K562 (cell line): ENCODE measurements around the gene FAM171A1. TPM values are rescaled to one million over a fixed set of nuclear protein-coding genes. Genes with fewer than 3 reads are reported as not detected.

Source experiments
- ATAC-seq: fragments of 200-7000 bp; cut with Tn5 transposase; 3 replicates; pipeline ENCODE4 v1.9.1; 2020; ENCODE audit warnings: moderate library complexity
- BruUV-seq: library from RNA; stranded (reverse); fragments of 400-500 nt; replicated peaks from 2 replicates; lab custom pipeline; 2021; lab: Mats Ljungman, UMichigan
- CTCF ChIA-PET: fragments of 300-600 bp; formaldehyde crosslinking; extraction: SDS; loops from one replicate; lab custom pipeline; 2021; ENCODE audit warnings: low intra/inter-chr PET ratio; lab: Yijun Ruan, JAX
- POLR2A ChIA-PET: fragments of 300-600, 350-650 bp; sonication (Branson Sonifier 250); formaldehyde crosslinking; extraction: SDS; loops from one replicate; lab custom pipeline; 2021; ENCODE audit warnings: antibody characterized with exemption, inconsistent platforms; lab: Yijun Ruan, JAX
- DNase-seq, 4 experiments: peaks; one replicate each; pipeline versions ENCODE4 v3.0.0 to v3.0.0-alpha.2; 2011 to 2018; ENCODE audit warnings: low spot score in 3 of 4, mixed read lengths in 3 of 4; ENCODE audit errors: extremely low read depth in 1 of 4
- FAIRE-seq: peaks from 2 replicates; lab custom pipeline; 2011; peaks lifted over from hg19 to GRCh38; lab: Jason Lieb, UNC
- H2AFZ ChIP-seq: 2 replicates; pipeline ENCODE4 v1.6.0; 2011; ENCODE audit warnings: low read depth, low read length, control low read depth, inconsistent platforms
- H3K27ac ChIP-seq: fragments of 200-600 bp; 3 replicates; pipeline ENCODE4 v1.8.0; 2011; ENCODE audit warnings: low read depth, mild to moderate bottlenecking, control low read depth, inconsistent platforms, low read length, moderate library complexity, mixed read lengths; ENCODE audit errors: extremely low read depth
- H3K27me3 ChIP-seq, 2 experiments: fragments of 300-600 bp in 1 of 2; 2 replicates in 1 of 2; 3 replicates in 1 of 2; pipeline versions ENCODE4 v1.6.0 to v1.8.0; 2011; ENCODE audit warnings: inconsistent platforms in 2 of 2, low read length in 2 of 2, mild to moderate bottlenecking in 1 of 2, mixed read lengths in 1 of 2, moderate library complexity in 1 of 2; ENCODE audit not compliant: control insufficient read depth in 2 of 2, insufficient read depth in 2 of 2
- H3K36me3 ChIP-seq: fragments of 300-600 bp; 3 replicates; pipeline ENCODE4 v1.8.0; 2011; ENCODE audit warnings: mild to moderate bottlenecking, low read length, inconsistent platforms; ENCODE audit not compliant: control insufficient read depth, insufficient read depth
- H3K4me1 ChIP-seq, 2 experiments: fragments of 200-600 bp in 1 of 2; replicated peaks in 1 of 2; 2 replicates in 1 of 2; 3 replicates in 1 of 2; pipeline versions ENCODE4 v1.5.1 to v1.8.0; 2011; ENCODE audit warnings: inconsistent platforms in 2 of 2, low read length in 2 of 2, mild to moderate bottlenecking in 1 of 2, mixed read lengths in 1 of 2, moderate library complexity in 1 of 2; ENCODE audit not compliant: control insufficient read depth in 2 of 2, insufficient read depth in 2 of 2
- H3K4me2 ChIP-seq: 2 replicates; pipeline ENCODE4 v1.6.1; 2011; ENCODE audit warnings: low read length, control low read depth, inconsistent platforms, mixed read lengths; ENCODE audit not compliant: insufficient read depth
- H3K4me3 ChIP-seq: fragments of 200-600 bp; sonication (generic), shearing (Covaris generic); 2 replicates; pipeline ENCODE4 v1.5.1; 2016; ENCODE audit warnings: control low read depth, inconsistent platforms
- H3K79me2 ChIP-seq: fragments of 200-600 bp; 3 replicates; pipeline ENCODE4 v1.8.0; 2011; ENCODE audit warnings: low read length, inconsistent platforms; ENCODE audit not compliant: control insufficient read depth, insufficient read depth
- H3K9ac ChIP-seq, 2 experiments: 2 replicates each; pipeline versions ENCODE4 v1.6.0 to v1.6.1; 2011; ENCODE audit warnings: low read depth in 2 of 2, low read length in 2 of 2, control low read depth in 1 of 2, inconsistent platforms in 1 of 2, mild to moderate bottlenecking in 1 of 2, mixed read lengths in 1 of 2; ENCODE audit not compliant: insufficient read depth in 1 of 2
- H3K9me1 ChIP-seq: one replicate; pipeline ENCODE4 v1.6.0; 2011; ENCODE audit warnings: inconsistent platforms, mild to moderate bottlenecking, low read length, moderate library complexity; ENCODE audit not compliant: control insufficient read depth, insufficient read depth
- H3K9me3 ChIP-seq: replicated peaks from 2 replicates; pipeline ENCODE4 v1.5.1; 2011; ENCODE audit warnings: low read depth, low read length, inconsistent platforms; ENCODE audit not compliant: control insufficient read depth, insufficient read depth
- H4K20me1 ChIP-seq: replicated peaks from 2 replicates; pipeline ENCODE4 v1.6.1; 2011; ENCODE audit warnings: low read length, inconsistent platforms, mixed read lengths; ENCODE audit not compliant: control insufficient read depth, insufficient read depth
- CCAR2 ChIP-seq: fragments of 200-400 bp; formaldehyde crosslinking; IDR thresholded peaks from 2 replicates; pipeline ENCODE4 v1.6.1; 2017; ENCODE audit warnings: mild to moderate bottlenecking, low read depth, low read length
- ETS1 ChIP-seq: conservative IDR thresholded peaks from 2 replicates; pipeline ENCODE4 v1.6.1; 2011; ENCODE audit warnings: low read depth, mild to moderate bottlenecking, low read length; ENCODE audit not compliant: control insufficient read depth
- FIP1L1 ChIP-seq: fragments of 200-400 bp; formaldehyde crosslinking; IDR thresholded peaks from 2 replicates; pipeline ENCODE4 v1.6.1; 2018; ENCODE audit warnings: mild to moderate bottlenecking, low read depth, low read length; ENCODE audit not compliant: poor library complexity, severe bottlenecking
- FOXM1 ChIP-seq, 2 experiments: fragments of 450-650 bp in 1 of 2; sonication (generic) in 1 of 2; formaldehyde crosslinking in 1 of 2; IDR thresholded peaks; 2 replicates each; pipeline versions ENCODE4 v1.6.1 to v1.9.0; 2017 to 2022; ENCODE audit warnings: low read depth in 2 of 2, mild to moderate bottlenecking in 2 of 2, missing genetic modification reagents in 1 of 2, moderate library complexity in 1 of 2
- JUND ChIP-seq, 2 experiments: IDR thresholded peaks; 2 replicates in 1 of 2; 3 replicates in 1 of 2; pipeline ENCODE4 v1.6.1; 2011; ENCODE audit warnings: borderline replicate concordance in 2 of 2, low read depth in 2 of 2, low read length in 2 of 2, improper control_type of control experiment in 1 of 2, missing biosample characterization in 1 of 2, missing genetic modification characterization in 1 of 2, missing genetic modification reagents in 1 of 2
- KHSRP ChIP-seq: fragments of 450-650 bp; IDR thresholded peaks from 2 replicates; pipeline ENCODE4 v1.6.1; 2017
- MCM2 ChIP-seq: fragments of 450-650 bp; IDR thresholded peaks from 2 replicates; pipeline ENCODE4 v1.6.1; 2017; ENCODE audit warnings: low read depth, mild to moderate bottlenecking
- PKNOX1 ChIP-seq: fragments of 450-650 bp; IDR thresholded peaks from 2 replicates; pipeline ENCODE4 v1.6.1; 2016
- PURB ChIP-seq: sonication (generic); formaldehyde crosslinking; IDR thresholded peaks from 2 replicates; pipeline ENCODE4 v1.9.0; 2021; ENCODE audit warnings: low read depth, mild to moderate bottlenecking, missing genetic modification reagents
- RNF219 ChIP-seq: fragments of 250-450 bp; sonication (Bioruptor Pico); IDR thresholded peaks from 2 replicates; pipeline ENCODE4 v1.5.0; 2022; ENCODE audit warnings: mild to moderate bottlenecking
- SIN3A ChIP-seq, 2 experiments: fragments of 150-350 bp in 1 of 2; IDR thresholded peaks; 2 replicates each; pipeline ENCODE4 v1.6.1; 2011 to 2016; ENCODE audit warnings: borderline replicate concordance in 2 of 2, low read depth in 2 of 2, low read length in 2 of 2, mild to moderate bottlenecking in 2 of 2, moderate library complexity in 2 of 2; ENCODE audit not compliant: control insufficient read depth in 1 of 2
- TEAD1 ChIP-seq, 2 experiments: fragments of 450-650 bp in 1 of 2; sonication (generic) in 1 of 2; formaldehyde crosslinking; IDR thresholded peaks; 2 replicates each; pipeline versions ENCODE4 v1.4.0 to v1.8.0; 2020 to 2022; ENCODE audit warnings: mild to moderate bottlenecking in 2 of 2, missing genetic modification reagents in 1 of 2
- ZBTB26 ChIP-seq: fragments of 450-650 bp; formaldehyde crosslinking; IDR thresholded peaks from 2 replicates; pipeline ENCODE4 v1.4.0; 2022; ENCODE audit warnings: missing genetic modification characterization
- ZNF133 ChIP-seq: fragments of 250-450 bp; sonication (Bioruptor Pico); IDR thresholded peaks from 2 replicates; pipeline ENCODE4 v1.4.0; 2020; ENCODE audit warnings: mild to moderate bottlenecking
- ZNF140 ChIP-seq: fragments of 250-450 bp; sonication (Bioruptor Pico); IDR thresholded peaks from 2 replicates; pipeline ENCODE4 v1.8.0; 2021; ENCODE audit warnings: moderate library complexity, mild to moderate bottlenecking, inconsistent platforms
- WGBS: fragments of 100-300 bp; shearing (Covaris generic); methylation state at CpG from one replicate; pipeline ENCODE4 v1.1.6; 2016; ENCODE audit warnings: low coverage, mixed read lengths; ENCODE audit not compliant: insufficient coverage; ENCODE audit errors: missing lambda C conversion rate; 5-methylcytosine and 5-hydroxymethylcytosine counted together
- in situ Hi-C: fragments of 300-500 bp; cut with MboI; formaldehyde crosslinking; loops from 4 replicates; pipeline ENCODE4 v1.15.0; 2018; ENCODE audit warnings: inconsistent platforms, mixed read lengths
- intact Hi-C: fragments of 100-400 bp; cut with micrococcal nuclease; formaldehyde crosslinking; loops from 2 replicates; pipeline ENCODE4 v1.14.2; 2022
- polyA plus RNA-seq, 8 experiments: library from polyadenylated mRNA; depleted of rRNA in 4 of 8; stranded (reverse) in 5 of 8; unstranded in 3 of 8; fragments of >200 nt; fragmentation: Nextera tagmentation in 2 of 8; fragmentation: Illumina TruSeq in 1 of 8; extraction: Ambion mirVana in 2 of 8; extraction: Trizol in 1 of 8; gene quantifications; 2 replicates each; pipeline versions ENCODE4 v1.2.1 to v1.2.3, GENCODE V29; 2011 to 2014; ENCODE audit warnings: inconsistent platforms in 1 of 8, missing spikeins in 1 of 8
- total RNA-seq, 7 experiments: library from RNA; depleted of rRNA in 6 of 7; stranded (reverse); fragments of >200 nt in 6 of 7; fragmentation: Illumina TruSeq in 2 of 7; extraction: Trizol in 2 of 7; gene quantifications; 2 replicates each; pipeline versions ENCODE4 v1.2.1 to v1.2.3, GENCODE V29; 2011 to 2021; ENCODE audit warnings: low replicate concordance in 1 of 7

FAM171A1 gene
- total and polyA plus RNA-seq, 9 of the 15 experiments (the other 6 are each of a cell fraction or from before 2014, with no cell fraction given), result 0.51 to 8.2 (median 4.8) TPM

GRCh38 chr10:15352836-15353235 lies 18.3 kb downstream of the FAM171A1 start (continued):
- TF ChIP-seq MCM2 (no peak), ZNF133 (CRISPR knock-in tag) (no peak), ETS1 (no peak), FIP1L1 (no peak), ZNF140 (no peak), ZBTB26 (no peak), TEAD1 (CRISPR knock-in tag; IDR thresholded peaks at IDR 0.05) (no peak)

- no peaks in the 10 kb centered on the region for H3K79me2 ChIP-seq
- H3K4me3 ChIP-seq, result no peak overlapping the region
- CTCF ChIA-PET, result no interaction called here
- FAIRE-seq (no peak), ATAC-seq (no peak), DNase-seq (no peak)
- no peaks in the 10 kb centered on the region; a peak in 2 of 5 replicates for H3K4me1 ChIP-seq
- POLR2A ChIA-PET, result no interaction called here
- intact Hi-C loops (no loop called here), in situ Hi-C loops (no loop called here)
- no peak overlapping the region for H3K27ac ChIP-seq
- no peaks in the 10 kb centered on the region for H3K36me3 ChIP-seq
- H3K9me3 ChIP-seq, result no peaks in the 10 kb centered on the region
- no TSS peak for BruUV-seq
- 32% methylated on average over 3 of the region's 3 CpGs for whole genome bisulfite sequencing
- H3K27me3 ChIP-seq, result peaks cover 2 to 26% of the 10 kb centered on the region in 2 experiments; a peak in 4 of 5 replicates
- H3K4me2 ChIP-seq, result no peak overlapping the region
- H3K9me1 ChIP-seq, result no peaks in the 10 kb centered on the region
- H2AFZ ChIP-seq, result no peak overlapping the region
- H4K20me1 ChIP-seq, result 0 out of 2 replicates have a peak, but pooled peaks cover 3% of the 10 kb centered on the region
- no peak overlapping the region for H3K9ac ChIP-seq
- TF ChIP-seq PURB (CRISPR knock-in tag) (no peak), CCAR2 (no peak), FOXM1 (IDR thresholded peaks at IDR 0.05; ENCODE audit: low read depth) (no peak), FOXM1 (CRISPR knock-in tag; IDR thresholded peaks at IDR 0.05; ENCODE audit: low read depth) (no peak), RNF219 (no peak), SIN3A (IDR thresholded peaks at IDR 0.05; ENCODE audit: borderline replicate concordance in 2 of 2, control insufficient read depth in 1 of 2, low read depth in 2 of 2, low read length in 2 of 2) (no peak), JUND (IDR thresholded peaks at IDR 0.05; ENCODE audit: borderline replicate concordance, low read depth, low read length) (no peak), JUND (tag; IDR thresholded peaks at IDR 0.05; ENCODE audit: borderline replicate concordance, low read depth, low read length) (no peak), PKNOX1 (no peak), KHSRP (no peak)
Measured at GRCh38 chr10:15352201-15352600, 18.9 kb downstream of the FAM171A1 start.
